GM19397 (cell line): Measurements from ENCODE around the gene PINLYP.

ENCODE experiments used
- ATAC-seq: cut with Tn5 transposase; IDR thresholded peaks from one replicate; pipeline ENCODE4 v1.9.1; 2021; ENCODE audit warnings: mild to moderate bottlenecking, moderate library complexity; ENCODE audit not compliant: unreplicated experiment

PINLYP gene

DNA sequence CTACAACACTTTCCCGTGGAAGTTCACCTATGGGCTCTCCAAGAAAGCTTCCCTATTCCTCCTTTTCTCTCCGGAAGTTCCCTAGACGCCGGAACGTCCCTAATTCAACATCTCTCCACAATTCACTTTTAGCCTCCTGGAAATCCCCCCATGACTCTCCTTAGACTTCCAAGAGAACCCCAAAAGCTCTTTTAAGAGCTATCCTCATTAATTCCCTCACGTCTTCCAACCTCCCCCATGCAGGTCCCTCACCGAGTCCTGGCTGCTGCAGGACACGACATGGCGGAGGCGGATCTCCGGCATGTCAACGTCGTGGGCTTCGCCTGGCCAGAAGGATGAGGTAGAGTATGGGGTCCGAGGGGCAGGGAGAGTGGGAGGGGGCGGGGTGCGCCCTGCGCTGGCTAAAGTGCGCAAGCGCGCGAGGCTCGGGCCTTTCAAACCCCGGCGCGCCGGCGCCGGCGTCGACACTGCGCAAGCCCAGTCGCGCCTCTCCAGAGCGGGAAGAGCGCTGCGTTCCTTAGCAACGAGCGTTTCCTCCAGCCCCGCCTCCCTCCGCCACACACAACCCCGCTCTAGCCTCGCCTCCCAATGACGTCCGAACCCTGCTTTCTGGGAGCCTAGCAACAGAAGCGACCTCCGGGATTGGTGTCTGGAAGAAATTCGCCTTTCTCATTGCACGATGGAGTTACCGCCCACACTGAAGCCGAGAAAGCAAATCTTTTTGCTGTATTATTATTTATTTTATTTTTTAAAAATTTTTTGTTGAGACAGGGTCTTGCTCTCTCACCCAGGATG lies at the start of gene PINLYP, which contains the start of gene XRCC1:
Gene PINLYP (plus strand): TSS at position 646 of the 795 bp plus-strand sequence. CDS start 1,391 bp downstream, outside the sequence.
Gene XRCC1 (minus strand): TSS at position 372 of the 795 bp plus-strand sequence. CDS start 69 bp downstream, at position 303.
- ATAC-seq = peak; percentile 96

DNA sequence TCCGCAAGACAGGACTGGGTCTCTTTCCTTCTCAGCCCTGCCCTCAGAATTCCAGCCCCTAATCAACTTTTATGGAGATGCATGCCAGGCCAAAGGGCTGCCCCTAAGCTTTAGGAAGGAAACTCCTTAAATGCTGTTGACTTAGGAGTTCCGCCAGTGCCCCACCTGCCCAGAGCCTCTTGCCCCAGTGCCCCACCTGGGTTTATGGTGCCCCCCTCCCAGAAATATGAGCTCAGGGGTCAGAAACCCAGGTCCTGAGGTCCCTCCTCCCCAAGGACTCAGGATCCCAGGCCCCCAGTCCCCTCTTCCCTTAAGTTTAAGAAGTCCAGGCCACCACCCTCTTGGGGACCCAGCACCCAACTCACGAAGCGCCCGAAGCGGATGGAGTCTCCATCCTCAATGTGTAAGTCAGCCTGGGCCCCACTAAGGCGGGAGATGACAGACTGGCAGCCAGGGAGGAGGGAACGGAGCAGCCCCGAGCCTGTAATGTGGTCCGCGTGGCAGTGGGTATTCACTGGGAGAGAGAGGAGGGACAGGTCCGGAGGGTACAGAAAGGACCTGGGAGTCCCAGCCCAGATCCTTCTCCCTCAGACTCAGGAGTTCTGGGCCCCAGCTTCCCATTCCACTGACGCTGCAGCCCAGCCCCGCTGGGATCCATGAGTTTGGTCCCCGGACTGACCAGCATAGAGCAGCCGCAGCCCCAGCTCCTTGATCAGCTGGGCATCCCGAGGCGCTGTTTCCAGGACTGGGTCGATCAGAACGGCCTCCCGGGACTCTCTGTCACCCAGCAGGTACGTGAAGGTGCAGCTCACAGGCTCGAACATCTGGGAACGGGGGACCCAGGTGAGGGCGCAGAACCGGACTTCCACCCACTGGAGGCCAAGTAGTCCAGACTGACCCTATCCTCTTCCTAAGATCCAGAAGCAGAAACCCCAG lies 49.5 kb upstream of the PINLYP start:
- ATAC-seq = peak; percentile 5

GRCh38 chr19:43526884-43527859 lies 48.4 kb upstream of the PINLYP start, which contains the start of gene ETHE1:
TSS of gene ETHE1 (minus strand) at chr19:43527201. CDS start at chr19:43527177, 24 bp downstream.
- peak; percentile 78 for ATAC-seq

DNA sequence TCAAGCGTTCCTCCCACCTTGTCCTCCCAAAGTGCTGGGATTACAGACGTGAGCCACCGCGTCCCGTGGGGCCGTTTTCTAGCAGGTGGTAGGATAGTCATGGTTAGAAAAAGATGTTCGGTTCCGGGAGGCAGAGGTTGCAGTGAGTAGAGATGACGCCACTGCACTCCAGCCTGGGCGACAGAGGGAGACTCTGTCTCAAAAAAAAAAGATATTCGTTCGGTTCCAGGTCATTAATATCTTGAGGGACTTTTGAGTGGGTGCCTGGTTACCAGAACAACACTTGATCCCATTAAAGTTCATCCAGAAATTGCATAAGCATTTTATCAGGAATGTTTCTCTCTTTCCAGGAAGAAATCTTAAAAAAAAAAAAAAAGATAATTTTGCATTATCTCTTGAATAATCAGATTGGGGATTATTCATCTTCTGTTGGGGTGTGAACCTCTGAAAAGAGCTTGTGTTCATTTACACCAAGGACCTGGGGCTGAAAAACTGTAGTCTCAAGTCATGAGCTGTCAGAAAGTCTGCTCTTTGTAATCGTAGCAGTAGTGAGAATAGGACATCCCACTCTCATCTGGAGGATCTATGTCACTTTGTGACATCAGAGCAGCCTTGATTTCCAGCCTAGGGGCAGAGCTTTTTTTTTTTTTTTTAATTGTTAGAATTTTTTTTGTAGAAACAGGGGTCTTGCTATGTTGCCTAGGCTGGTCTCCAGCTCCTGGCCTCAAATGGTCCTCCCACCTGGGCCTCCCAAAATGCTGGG lies 47.6 kb upstream of the PINLYP start:
- no peak for ATAC-seq

DNA sequence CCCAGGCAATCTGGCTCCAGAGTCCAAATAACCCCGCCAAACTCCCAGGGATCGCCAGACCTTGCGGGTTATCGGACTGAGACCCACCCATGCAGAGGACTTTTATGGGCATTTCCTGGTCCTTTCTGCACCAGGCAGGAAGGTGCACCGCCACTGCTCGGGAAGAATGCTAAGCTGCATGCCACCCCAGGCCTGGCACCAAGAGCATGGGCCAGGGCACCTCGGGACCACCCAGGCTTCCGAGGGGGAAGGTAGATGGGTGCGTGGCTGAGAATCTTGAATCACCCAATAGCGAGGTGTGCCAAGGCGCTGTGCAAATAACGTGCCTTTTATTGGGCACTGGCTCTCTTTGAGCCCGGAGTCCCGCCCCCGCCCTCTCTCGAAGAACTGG lies 43.0 kb upstream of the PINLYP start:
- peak; percentile 13 for ATAC-seq

GRCh38 chr19:43532962-43533545 lies 42.5 kb upstream of the PINLYP start, which contains the start of gene ZNF575:
TSS of gene ZNF575 (plus strand) at chr19:43533188. CDS start at chr19:43534423, 1,235 bp downstream.
- ATAC-seq = peak; percentile 63

GRCh38 chr19:43533546-43534304 lies 41.9 kb upstream of the PINLYP start:
- peak; percentile 48 for ATAC-seq

- no peak for ATAC-seq
Measured at GRCh38 chr19:43534305-43534815, 41.2 kb upstream of the PINLYP start.

DNA sequence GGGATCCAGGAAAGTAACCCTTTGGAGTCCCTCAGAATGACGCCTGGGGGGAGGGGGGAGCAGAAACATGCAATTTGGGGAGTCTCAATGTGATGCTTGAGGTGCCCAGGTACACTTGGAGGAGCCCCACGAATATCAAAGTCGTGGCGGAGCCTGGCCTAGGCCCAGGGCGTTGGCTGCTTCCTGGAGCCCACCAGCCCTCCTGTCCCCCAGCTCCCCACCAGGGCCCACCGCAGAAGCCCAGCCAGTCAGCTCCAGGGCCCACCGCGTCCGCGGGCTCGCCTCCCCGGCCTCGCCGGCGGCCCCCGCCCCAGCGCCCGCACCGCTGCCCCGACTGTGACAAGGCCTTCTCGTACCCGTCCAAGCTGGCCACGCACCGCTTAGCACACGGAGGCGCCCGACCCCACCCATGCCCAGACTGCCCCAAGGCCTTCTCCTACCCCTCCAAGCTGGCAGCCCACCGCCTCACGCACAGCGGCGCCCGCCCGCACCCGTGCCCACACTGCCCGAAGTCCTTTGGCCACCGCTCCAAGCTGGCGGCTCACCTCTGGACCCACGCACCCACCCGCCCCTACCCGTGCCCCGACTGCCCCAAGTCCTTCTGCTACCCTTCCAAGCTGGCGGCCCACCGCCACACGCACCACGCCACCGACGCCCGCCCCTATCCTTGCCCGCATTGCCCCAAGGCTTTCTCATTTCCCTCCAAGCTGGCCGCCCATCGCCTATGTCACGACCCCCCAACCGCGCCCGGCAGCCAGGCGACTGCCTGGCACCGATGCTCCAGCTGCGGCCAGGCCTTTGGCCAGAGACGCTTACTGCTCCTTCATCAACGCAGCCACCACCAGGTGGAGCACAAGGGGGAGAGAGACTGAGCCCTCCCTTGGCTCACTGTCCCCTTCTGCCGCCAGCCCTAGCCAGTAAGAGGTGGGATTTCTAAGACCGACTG lies 40.5 kb upstream of the PINLYP start:
- ATAC-seq = no peak

DNA sequence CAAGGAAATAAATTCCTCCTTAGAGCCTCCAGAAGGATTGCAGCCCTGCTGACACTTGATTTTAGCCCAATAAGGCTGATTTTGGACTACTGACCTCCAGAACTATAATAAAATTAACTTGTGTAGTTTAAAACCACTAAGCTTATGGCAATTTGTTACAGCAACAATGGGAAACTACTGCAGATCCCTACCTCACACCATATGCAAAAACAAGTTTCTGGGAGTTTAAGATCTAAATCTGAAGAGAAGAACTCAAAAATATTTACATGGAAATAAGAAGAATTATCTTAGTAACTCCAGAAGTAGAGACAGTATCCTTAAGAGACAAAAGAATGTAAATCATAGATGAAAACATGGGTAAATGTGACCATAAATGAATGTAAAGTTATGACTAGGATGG lies 36.7 kb upstream of the PINLYP start:
- ATAC-seq = no peak

- no peak for ATAC-seq
Measured at GRCh38 chr19:43540381-43540780, 35.2 kb upstream of the PINLYP start.

DNA sequence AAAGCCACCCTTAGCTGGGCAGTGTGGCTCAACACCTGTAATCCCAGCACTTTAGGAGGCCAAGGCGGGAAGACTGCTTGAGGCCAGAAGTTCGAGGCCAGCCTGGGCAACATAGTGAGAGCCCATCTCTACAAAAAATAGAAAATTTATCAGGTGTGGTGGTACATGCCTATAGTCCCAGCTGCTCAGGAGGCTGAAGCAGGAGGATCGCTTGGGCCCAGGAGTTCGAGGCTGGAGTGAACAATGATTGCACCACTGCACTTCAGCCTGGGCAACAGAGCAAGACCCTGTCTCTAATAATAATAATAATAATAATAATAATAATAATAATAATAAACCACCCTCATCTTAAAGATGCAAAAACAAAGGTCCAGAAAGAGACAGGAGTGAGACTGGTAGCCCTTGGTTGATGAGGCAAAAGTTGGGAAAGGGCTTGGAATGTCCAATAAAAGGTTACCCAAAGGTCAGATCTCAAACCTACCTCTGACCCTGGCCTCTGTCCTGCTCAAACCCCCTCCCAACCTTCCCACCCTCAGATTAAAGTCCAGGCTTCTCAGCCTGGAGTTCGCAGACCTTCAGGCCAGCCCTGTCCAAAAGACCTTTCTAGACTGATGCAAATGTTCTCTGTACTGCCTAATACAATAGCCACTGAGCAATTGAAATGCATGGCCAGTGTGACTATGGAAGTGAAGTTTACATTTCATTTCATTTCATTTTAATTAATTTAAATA lies 33.5 kb upstream of the PINLYP start:
- ATAC-seq = no peak

DNA sequence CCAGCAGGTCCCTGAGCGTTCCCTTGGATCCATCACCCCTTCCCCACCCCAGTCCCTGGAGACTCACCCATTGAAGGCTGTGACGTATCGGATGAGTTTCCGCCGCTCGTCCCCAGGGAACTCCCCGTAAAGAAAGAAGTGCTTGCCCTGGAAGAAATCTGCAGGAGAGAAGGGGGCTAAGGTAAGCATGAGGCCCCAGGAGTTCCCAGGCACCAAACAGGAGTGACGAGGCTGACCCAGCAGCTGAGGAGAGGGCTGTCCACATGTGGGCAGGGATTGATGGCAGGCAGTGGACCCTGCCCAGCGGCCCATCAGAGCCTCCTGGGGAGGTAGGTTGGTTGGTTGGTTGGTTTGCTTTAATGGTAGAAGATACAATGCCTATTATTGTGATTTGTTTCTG lies 31.5 kb upstream of the PINLYP start:
- ATAC-seq = no peak

DNA sequence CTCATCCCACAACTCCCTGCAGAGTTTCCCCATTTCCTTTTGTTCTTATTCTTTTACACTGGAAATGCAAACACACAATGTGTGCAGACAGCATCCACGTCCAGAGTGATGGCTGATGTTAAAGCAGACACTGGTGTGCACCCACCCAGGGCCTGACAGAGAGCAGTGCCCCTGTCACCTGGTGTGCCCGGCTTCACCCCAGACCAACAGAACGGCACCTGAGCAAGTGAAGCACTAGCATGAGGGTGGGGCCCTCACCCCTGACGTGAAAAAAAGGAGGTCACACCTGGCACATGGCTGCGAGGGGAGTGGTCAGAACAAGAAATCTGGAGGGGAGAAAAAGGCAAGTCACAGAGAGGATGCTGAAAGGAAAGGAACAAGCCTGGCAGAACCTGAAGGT lies 30.3 kb upstream of the PINLYP start:
- ATAC-seq = no peak

DNA sequence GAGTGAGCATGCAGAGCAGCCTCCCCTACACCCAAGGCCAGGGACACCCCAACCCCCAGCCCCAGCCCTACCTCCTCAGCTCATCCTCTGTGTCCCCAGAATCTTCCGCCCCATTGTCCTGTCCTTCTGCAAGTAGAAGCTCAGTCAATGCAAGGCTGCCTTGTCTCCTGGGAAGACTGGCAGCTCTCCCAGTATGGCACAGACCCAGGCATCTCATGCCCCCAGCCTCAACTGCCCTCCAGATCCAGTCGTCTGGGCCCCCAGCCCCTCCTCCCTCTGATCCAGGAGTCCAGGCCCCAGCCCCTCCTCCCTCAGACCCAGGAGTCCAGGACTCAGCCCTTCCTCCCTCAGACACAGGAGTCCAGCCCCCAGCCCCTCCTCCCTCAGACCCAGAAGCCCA lies 29.6 kb upstream of the PINLYP start:
- ATAC-seq = no peak

DNA sequence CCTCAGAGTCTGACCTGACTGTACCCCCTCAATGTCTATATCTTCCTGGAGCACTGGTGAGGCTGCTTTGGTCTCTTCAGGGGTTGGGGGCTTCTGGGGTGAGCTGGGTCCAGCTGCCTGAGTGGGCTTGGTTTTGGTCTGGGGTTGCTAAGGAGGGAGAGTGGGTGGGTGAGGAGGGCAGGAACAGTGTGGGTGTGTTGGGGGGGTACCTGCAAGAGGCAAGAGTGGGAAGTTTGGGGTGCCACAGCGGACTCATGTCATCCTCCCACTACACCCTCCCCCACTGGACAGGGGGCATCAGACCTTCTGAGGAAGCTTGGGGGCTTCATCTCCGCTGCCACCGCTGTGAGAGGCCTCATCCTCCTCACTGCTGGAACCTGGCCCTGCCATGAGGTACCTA lies 29.0 kb upstream of the PINLYP start:
- ATAC-seq = no peak
